ENCODE measurements around the gene FSTL4. TPM values are rescaled to one million over a fixed set of nuclear protein-coding genes. Genes with fewer than 3 reads are reported as not detected.

FSTL4 gene
- total RNA-seq, 1 donor from 2014 or later, result not detected

DNA sequence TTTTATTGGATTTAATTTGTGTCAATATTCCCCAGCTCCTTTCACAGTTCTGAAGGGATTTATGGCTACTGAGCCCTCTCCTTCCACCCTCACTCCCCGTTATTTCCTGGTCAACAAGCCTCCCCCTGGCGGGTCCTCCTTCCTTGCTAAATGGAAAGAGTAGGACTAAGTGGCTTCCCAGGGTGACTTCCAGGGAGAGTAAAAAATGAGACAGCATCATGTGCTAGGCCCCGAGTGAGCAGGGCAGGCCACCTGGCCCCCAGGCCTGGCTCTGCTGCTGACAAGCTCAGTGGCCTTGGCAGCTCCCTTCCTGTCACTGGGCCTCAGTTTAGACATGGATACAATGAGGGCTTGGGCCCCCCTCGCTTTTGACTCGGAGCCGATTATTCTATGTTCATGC is 359.3 kb downstream of the FSTL4 start:
- DNase-seq (no peak), ATAC-seq (no peak)
- intact Hi-C loops (cut with micrococcal nuclease), result no loop called here

DNA sequence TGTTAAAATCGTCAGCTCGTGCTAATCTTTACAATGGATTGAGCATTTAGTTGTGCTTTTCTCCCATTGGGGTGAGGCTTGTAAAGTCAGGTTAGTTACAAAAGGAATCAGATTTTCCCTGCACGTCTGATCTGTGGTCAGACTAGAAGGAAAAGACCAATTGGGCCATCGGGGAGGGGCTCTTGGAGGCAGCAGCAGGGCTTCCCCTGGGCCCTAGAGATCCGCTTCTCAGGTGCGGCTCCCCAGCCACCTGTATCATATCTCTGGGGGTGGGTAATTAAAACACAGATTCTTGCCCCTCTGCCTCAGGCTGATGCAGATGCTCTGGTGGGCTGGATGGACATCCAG is 360.2 kb downstream of the FSTL4 start:
- intact Hi-C loops (cut with micrococcal nuclease), result no loop called here

DNA sequence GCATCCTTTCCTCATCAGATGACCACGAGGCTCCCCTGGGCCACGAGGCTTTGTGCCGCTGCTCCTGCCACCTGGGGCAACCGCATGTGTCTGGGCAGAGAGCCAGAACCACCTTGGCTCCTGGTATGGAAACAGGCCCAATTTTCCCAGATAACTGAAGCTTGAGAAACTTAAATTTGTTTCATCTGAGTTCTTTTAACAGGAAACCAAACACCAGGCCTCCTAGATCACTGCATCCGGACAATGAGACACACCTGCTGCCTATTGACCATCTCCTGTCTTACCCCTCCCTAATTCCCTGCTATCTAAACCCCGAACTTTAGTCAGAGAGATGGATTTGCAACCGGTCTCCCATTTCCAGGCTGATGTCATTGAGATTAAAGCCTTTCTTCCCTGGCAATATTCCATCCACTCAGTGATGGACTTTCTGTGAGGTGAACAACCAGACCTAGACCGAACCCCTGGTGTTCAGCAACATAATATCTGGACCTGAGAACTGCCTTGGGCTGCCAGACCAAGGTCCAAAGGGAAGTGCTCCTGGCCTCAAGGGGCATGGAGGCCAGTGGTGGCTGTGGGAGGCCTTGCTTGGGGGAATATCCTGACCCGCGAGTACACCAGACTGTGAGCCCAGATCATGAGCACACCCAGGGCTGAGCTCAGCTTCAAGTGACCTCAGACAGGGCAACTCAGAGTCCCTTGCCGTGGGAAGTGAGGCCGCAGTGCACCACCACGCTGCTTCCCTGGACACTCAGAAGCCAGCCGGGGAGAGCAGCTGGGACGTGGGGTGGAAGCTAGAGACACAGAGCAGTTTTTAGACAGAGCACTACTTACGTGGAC is 360.8 kb downstream of the FSTL4 start:
- intact Hi-C loops (cut with micrococcal nuclease), result no loop called here
- DNase-seq, result no peak
- no peak for ATAC-seq

More for the DNA sequence above, 360.2 kb downstream of the FSTL4 start:
- no peak for DNase-seq
- no peak for ATAC-seq

DNA sequence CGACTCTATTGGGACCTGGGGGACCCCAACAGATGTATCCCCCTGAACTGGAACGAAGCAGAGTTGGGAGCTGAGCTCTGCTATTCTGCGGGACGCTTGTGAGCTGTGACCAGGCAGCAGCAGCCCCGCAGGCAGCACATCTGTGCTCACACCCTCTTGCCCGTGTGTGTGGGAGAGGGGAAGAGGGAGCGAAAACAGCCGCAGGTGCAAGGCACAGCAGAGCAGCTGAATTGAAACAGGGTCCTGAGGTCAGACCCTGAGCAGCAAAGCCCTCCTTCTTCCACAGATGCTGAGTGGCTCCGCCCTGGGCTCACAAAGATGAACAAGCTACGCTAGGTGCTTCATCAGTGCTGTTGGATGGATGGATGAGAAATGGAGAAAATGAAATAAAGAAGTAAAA is 361.8 kb downstream of the FSTL4 start:
- DNase-seq, result no peak
- no peak for ATAC-seq
- intact Hi-C loops (cut with micrococcal nuclease), result no loop called here

DNA sequence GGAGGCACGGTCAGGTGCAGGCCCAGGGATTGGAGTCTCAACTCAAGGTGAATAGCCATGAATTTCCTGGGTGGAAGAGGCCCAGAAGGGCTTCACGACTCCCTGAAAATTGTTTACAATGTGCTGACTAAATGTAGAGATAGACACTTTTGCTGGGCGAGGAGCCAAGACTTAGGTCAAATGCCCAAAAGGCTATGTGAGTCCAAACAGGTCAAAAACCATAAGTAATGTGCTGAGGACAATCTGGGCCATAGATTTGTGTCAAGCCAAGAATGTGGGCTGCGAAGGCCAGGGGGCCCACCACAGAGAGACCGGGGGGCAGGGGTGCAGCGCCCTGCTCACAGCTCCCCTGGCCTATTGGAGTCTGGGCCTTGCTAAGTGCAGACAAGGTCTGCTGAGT is 362.7 kb downstream of the FSTL4 start:
- no peak for ATAC-seq
- no peak for DNase-seq
- intact Hi-C loops (cut with micrococcal nuclease), result no loop called here

DNA sequence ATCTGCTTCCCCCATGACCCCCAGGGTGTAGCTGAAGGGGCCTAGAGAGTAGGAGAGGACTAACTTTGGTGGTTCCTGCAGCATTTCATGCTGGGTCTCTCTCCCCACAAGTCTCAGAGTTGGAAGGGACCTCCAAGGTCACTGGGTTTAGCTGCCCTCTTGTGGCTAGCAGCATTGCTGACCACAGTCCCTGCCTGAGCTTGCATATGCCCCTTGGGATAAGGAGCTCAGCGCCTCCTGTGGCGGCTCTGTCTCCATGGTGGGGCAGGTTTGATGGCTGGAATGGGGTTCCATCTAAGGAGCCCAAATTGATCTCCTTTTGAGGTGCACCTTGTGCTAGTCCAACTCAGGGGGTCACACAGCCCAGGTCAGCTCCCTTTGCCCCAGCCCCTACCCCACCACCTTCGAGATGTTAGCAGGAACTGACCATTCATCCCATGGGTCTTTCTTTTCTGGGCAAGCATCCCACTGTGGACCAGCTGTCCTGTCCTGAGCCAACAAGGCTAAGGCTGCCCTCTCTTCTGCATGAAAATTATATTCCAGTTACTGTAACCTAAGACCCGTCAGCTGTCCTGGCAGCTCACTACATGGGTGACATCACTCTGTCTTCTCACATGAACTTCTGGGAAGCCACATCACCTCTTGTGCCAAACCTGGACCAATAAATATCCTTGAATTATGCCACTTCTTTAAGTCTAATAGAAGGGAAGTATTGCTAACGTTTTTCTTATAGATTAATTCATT is 364.3 kb downstream of the FSTL4 start:
- intact Hi-C loops (cut with micrococcal nuclease), result no loop called here
- DNase-seq, result no peak
- ATAC-seq, result peak; percentile 64

DNA sequence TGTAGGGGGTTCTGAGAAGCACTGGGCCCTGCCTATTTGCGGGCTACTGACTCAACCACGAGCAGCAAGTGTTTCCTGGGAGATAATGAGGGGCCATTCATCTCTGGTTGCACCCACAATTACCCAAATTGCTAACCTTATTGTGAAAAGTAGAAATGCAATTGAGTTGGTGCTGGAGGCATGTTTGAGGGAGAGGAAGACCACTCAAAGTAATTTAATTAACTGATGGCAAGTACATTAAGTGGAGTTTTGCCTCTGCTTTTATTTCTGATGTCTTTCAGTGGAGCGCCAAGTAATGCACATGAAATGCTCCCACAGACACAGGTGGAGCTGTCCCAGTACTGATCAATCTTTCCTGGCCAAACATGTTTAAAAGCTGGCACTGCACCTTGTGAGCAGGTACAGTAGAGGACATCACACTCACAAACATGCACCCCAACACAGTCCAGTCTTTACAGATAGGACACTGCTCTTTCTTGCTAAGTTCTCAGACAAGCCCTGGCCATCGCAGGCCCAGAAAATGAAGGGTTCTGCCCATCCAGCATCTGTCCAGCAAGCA is 365.1 kb downstream of the FSTL4 start:
- no peak for ATAC-seq
- DNase-seq, result no peak
- intact Hi-C loops (cut with micrococcal nuclease), result no loop called here

DNA sequence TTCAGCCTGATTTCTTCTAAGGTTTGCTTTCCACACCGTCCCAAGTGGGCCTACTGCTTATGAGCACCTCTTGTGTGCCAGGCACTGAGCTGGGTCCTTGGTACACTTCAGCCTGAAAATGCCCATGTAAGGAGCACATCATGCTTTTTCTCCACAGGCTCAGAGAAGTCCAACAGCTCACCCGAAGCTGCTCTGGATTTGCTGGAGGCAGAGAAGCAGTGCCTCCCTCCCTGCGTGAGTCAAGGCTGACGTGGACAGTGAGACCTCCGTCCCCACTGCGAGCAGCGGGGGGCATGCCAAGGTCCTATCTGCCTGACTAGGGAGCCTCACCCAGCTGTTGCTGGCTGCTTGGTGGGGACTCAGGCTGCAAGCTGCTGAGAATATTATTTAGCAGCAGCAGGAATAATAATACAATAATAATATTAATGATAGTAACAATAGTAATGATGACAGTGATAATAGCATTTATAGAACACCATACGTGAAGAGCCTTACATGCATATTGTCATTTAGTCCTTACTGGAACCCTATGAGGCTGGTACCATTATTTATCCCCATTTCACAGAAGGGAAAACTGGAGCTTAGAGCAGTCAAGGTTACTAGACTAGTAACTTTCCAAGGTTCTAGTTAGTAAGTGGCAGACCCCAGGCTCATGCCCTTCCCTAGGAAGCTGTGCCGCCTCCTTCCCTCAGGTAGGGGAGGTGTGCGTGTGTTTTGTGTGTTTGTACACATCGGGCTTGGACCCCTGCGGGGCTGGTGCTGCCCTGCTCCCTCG is 365.8 kb downstream of the FSTL4 start:
- intact Hi-C loops (cut with micrococcal nuclease), result no loop called here
- ATAC-seq, result no peak

DNA sequence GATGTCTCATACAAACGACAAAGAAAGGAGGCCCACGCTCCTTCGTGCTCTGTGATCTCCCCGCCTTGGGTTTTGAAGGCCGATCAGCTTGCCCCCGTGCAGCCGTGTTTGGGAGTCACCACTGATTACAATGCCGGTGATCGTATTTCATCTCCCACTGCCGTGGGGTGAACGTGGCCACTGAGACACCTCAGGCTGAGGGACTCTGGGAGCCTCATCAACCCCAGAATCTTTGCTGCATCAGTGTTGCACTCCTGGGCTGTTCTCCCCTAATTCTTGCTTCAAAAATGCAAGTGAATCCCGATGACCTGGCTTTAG is 366.3 kb downstream of the FSTL4 start:
- no peak for ATAC-seq
- intact Hi-C loops (cut with micrococcal nuclease), result no loop called here
- DNase-seq, result no peak

More for the DNA sequence above, 365.8 kb downstream of the FSTL4 start:
- no peak for DNase-seq

DNA sequence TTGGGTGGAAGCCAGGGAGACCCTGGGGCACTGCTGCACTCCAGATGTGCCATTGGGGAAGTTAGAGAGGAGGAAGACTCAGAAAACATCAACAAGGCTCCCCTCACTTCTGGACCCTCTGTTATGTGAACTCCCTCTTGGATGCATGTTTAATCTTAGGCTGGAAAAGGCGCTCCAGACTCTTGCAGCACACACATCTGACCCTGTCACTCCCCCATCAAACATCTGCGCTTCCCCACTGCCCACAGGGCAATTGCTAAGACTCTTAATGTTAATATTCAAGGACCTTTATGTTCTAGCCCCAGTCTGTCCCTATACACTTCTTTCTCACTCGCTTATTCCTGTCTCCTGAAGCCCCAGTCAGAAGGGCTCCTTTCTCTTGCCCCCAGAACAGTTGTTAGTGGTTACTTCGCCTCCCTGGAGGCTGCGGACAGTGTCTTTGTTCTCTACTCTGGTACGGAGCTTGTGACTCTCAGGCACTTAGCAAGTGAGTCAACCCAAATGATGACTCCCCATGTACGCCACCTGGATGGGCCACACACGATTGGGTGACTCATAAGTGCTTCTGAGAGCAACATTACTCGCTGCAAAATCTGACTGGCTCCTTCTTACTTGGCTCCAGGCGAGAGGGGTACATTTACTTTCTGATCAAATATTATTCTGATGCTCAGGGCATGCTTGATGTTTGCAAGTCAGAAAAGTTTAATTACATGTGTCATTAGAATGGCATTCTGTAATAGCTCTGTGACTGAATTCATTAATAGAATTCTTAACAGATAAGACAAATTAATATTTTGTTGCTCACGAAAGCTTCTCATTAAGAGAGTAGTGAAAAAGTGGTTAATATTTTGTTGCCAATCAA is 366.9 kb downstream of the FSTL4 start:
- intact Hi-C loops (cut with micrococcal nuclease), result no loop called here
- ATAC-seq, result no peak
- DNase-seq, result no peak

DNA sequence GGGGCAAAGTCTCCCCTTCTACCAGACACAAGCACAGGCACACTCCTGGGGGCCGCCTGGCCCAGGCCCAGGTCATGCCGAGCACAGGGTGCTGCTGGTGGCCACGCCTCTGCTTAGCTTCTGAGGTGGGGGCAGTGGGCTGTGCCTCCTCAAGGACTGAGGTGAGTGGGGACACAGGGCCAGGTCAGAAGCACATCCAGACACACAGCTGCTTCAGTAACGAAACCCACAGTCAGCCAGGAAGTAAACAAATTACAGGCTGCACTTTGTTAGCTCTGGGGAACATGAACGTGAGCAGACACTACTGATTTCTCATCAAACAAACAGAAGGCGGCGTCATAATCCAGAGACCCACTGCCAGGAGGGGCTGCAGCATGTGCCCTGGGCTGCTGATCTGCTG is 368.1 kb downstream of the FSTL4 start:
- ATAC-seq (no peak), DNase-seq (no peak)
- intact Hi-C loops (cut with micrococcal nuclease), result no loop called here

DNA sequence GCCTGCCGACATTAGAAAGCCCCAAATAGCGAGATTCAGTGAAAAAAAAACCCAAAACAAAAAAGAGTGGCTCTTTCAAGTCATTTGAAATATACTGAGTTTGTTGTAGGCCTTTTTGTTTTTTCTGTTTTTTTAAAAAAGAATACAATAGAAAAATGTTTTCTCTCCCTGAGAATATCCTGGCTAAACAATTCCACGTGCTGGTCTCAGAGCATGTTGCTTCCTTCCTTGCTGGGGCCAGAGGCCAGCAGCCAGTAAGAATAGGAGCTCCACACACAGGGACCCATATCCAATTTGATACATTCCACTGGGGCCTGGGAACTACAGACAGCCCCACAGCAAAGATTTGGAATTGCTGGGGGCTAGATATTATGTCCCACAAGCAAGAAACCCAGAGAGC is 369.1 kb downstream of the FSTL4 start:
- DNase-seq (no peak), ATAC-seq (no peak)
- intact Hi-C loops (cut with micrococcal nuclease), result no loop called here

DNA sequence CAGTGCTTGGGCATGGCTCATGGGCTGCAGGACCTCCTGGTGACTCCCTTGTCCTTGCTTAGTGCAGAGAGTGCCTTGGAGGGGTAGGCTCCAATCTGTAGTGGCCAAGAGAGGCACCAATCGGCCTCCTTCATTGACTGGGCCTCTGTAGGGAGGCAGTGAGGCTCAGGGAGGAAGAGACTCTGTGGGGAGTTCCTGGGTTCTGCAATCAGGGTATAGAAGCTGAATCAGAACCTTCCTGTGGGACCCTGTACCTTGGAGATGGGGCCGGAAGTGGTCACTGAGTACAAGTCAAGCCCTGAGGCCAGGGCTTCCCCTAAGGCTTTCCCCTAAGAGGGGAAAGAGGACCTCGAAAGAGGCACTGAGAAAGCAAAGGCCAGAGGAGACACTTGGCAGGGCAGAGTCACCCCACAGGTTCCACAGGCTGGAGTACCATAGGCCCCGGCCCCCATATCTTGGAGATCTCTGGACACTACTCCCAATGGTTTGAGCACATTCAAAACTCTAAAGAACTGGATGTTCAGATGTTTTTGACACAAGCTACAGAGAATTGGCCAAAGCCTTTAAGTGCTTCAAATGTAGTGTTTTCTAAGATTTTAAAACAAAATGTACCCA is 370.0 kb downstream of the FSTL4 start:
- intact Hi-C loops (cut with micrococcal nuclease), result no loop called here
- DNase-seq, result no peak

DNA sequence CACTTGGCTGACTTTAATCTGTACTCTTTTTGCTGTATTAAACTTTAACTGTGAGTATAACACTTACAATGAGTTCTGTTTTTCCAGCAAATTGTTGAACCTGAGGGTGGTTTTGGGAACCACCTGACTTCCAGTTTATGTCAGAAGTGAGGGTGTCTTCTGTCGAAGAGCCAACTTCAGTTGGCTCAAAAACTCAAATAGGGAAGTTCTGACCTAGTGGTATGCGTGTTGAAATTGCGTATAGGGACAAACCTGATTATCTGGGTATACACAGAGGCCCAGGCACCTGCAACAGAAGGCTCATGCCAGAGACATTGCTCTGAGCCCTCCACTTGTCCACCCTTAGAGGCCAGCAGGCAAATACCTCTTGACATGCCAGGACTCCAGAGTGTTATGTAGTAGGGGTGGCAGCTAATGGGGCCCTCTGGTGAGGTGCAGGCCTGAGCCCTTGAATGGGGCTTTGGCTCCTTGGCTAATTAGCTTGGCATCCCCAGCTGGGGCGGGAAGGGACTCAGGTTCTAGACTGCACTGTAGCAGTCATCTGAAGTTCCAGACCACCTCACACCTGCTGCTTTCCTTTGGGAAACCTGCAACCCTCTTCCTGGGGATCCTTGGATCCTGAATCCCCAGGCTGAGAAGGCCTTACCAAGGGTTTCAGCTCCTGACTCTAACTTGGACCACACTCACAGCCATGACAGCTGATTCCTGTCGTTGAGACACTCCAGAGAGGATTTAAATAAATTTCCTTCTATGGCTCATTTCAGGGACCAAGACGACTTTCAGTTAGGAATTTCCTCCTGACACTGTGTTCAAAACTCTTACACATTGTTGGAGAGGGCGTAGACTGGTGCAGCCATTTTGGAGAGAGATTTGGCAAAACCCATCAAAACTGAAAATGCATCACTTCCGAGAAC is 370.9 kb downstream of the FSTL4 start:
- DNase-seq, result no peak
- ATAC-seq, result no peak
- intact Hi-C loops (cut with micrococcal nuclease), result no loop called here

More for the DNA sequence above, 370.0 kb downstream of the FSTL4 start:
- ATAC-seq, result no peak

DNA sequence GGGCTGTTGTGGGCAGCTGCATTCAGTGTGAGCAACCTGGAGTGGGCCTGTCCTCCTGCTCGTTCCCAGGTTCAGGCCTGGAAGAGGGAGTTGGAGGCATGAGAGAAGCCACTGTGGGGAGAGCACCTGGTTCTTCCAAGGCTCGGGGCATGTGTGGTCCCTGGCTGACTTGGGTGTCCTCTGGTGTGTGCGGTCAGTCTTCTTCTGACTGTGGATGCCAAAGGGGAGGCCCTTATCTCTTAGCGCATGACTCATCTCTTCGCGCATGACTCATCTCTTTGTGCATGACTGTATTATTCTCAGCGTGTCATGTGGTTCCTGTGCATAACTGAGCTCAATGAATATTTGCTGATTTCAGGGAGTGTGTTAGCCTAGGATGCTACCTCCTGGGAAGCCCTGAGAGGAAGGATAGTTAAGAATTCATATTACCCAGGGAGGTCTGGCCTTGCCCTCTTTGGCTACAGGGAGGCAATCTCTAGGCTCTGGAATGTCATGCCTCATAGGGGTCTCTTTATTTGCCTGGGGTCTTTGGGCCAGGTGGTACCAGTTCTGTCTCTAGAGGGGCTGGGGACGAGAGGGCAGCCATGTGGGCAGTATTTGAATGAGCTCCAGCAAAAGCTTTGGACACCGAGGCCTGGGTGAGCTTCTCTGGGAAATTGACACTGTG is 371.8 kb downstream of the FSTL4 start:
- ATAC-seq (no peak), DNase-seq (no peak)
- intact Hi-C loops (cut with micrococcal nuclease), result no loop called here

DNA sequence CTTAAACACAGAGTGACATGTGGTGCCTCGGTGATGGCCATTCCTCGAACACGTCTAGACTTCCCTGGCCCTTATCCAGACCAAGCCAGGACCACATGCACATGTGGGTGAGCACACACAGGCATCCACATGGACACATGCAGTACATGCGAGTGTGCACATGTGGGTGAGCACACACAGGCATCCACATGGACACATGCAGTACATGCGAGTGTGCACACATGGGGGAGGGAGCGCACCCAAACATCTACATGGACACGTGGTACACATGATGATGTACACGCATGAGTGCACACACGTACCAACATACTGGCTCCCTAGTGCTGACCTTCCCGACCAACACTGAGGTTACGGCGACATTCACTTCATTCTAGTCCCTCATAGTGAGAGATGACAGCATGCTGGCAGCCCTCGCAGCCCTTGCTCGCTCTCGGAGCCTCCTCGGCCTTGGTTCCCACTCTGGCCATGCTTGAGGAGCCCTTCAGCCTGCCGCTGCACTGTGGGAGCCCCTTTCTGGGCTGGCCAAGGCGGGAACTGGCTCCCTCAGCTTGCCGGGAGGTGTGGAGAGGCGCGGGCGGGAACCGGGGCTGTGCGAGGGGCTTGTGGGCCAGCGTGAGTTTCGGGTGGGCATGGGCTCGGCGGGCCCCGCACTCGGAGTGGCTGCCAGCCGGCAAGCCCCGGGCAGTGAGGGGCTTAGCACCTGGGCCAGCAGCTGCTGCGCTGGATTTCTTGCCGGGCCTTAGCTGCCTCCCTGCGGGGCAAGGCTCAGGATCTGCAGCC is 373.7 kb downstream of the FSTL4 start:
- ATAC-seq, result no peak
- DNase-seq, result no peak
- intact Hi-C loops (cut with micrococcal nuclease), result no loop called here

Data from left ventricle myocardium superior (tissue), 1 donor.